DND-41 (cell line): ENCODE measurements around the gene NDUFS8.

Experiments used
- EZH2 ChIP-seq: IDR thresholded peaks from 3 replicates; pipeline ENCODE4 v1.6.1; 2012; ENCODE audit warnings: borderline replicate concordance, low read depth, mild to moderate bottlenecking, moderate library complexity, low read length, inconsistent platforms; ENCODE audit not compliant: severe bottlenecking
- TF ChIP-seq, protein P1 (sequence below): IDR thresholded peaks from 2 replicates; pipeline ENCODE4 v1.5.1; 2012; ENCODE audit warnings: borderline replicate concordance, low read length, moderate library complexity, mild to moderate bottlenecking; ENCODE audit not compliant: poor library complexity, severe bottlenecking; ENCODE audit errors: extremely low read depth

DNA sequence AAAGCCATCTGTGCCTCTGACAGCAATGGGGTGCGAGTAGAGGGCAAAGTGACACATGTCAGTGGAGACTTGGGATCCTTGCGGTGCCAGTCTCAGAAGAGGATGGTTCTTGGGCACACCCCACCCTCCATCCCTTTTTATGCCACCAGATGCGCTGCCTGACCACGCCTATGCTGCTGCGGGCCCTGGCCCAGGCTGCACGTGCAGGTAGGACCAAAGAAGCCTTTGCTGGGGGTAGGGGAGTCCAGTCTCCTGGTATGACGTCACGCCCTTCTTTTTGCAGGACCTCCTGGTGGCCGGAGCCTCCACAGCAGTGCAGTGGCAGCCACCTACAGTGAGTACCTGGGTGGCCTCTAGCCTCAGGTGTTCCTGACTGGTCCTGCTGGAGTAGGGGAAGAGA lies 1.5 kb downstream of the NDUFS8 start:
- TF ChIP-seq, protein P1, sequence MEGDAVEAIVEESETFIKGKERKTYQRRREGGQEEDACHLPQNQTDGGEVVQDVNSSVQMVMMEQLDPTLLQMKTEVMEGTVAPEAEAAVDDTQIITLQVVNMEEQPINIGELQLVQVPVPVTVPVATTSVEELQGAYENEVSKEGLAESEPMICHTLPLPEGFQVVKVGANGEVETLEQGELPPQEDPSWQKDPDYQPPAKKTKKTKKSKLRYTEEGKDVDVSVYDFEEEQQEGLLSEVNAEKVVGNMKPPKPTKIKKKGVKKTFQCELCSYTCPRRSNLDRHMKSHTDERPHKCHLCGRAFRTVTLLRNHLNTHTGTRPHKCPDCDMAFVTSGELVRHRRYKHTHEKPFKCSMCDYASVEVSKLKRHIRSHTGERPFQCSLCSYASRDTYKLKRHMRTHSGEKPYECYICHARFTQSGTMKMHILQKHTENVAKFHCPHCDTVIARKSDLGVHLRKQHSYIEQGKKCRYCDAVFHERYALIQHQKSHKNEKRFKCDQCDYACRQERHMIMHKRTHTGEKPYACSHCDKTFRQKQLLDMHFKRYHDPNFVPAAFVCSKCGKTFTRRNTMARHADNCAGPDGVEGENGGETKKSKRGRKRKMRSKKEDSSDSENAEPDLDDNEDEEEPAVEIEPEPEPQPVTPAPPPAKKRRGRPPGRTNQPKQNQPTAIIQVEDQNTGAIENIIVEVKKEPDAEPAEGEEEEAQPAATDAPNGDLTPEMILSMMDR = no peak
- TF ChIP-seq EZH2 = no peak
